ENCODE measurements around the gene LCA5. TPM values are rescaled to one million over a fixed set of nuclear protein-coding genes. Genes with fewer than 3 reads are reported as not detected.

The LCA5 gene
- total and polyA plus RNA-seq, 2 experiments from 2014 or later: 2.4 to 5.6 TPM

- H2AFZ ChIP-seq: no peak overlapping the region
- no peaks in the 10 kb centered on the region for H3K36me3 ChIP-seq (replicated peaks; ENCODE audit: insufficient read depth, low read depth)
- no peak overlapping the region for H3K27ac ChIP-seq
- H3K4me3 ChIP-seq: no peak overlapping the region
- WGBS (ENCODE audit: low lambda C conversion rate, missing lambda C conversion rate): 94% methylated on average over 2 of the region's 2 CpGs
- DNase-seq (ENCODE audit: low spot score): no peak
- no peaks in the 10 kb centered on the region for H3K4me1 ChIP-seq (ENCODE audit: insufficient read depth)
- H3K9me3 ChIP-seq (ENCODE audit: low read depth): no peaks in the 10 kb centered on the region
- H4K20me1 ChIP-seq (ENCODE audit: insufficient read depth, poor library complexity, severe bottlenecking): no peaks in the 10 kb centered on the region
- H3K27me3 ChIP-seq: no peaks in the 10 kb centered on the region
- H3K9me2 ChIP-seq (replicated peaks; ENCODE audit: insufficient read depth): no peaks in the 10 kb centered on the region
- TF ChIP-seq EZH2 (IDR thresholded peaks at IDR 0.05; ENCODE audit: borderline replicate concordance) (no peak), EZH2phosphoT487 (IDR thresholded peaks at IDR 0.05; ENCODE audit: low read depth, severe bottlenecking, unreplicated experiment) (no peak), CTCF (IDR thresholded peaks at IDR 0.05; ENCODE audit: poor library complexity) (no peak)
- H3K79me2 ChIP-seq: no peaks in the 10 kb centered on the region
- no peak overlapping the region for H3K4me2 ChIP-seq
Measured at GRCh38 chr6:79559706-79560105, 22.5 kb upstream of the LCA5 start.

- 82% methylated on average over 2 of the region's 2 CpGs for WGBS (ENCODE audit: low lambda C conversion rate, missing lambda C conversion rate)
- no peak for DNase-seq (ENCODE audit: low spot score)
- Histone ChIP-seq H4K20me1 (ENCODE audit: insufficient read depth, poor library complexity, severe bottlenecking) (no peaks in the 10 kb centered on the region), H3K4me1 (ENCODE audit: insufficient read depth) (no peaks in the 10 kb centered on the region), H3K27ac (no peak overlapping the region), H3K79me2 (no peaks in the 10 kb centered on the region), H3K27me3 (no peaks in the 10 kb centered on the region), H3K36me3 (replicated peaks; ENCODE audit: insufficient read depth, low read depth) (no peaks in the 10 kb centered on the region), H3K9me3 (ENCODE audit: low read depth) (no peaks in the 10 kb centered on the region), H3K4me2 (no peak overlapping the region), H3K9me2 (replicated peaks; ENCODE audit: insufficient read depth) (no peaks in the 10 kb centered on the region), H3K4me3 (no peak overlapping the region), H2AFZ (no peak overlapping the region)
- TF ChIP-seq EZH2phosphoT487 (IDR thresholded peaks at IDR 0.05; ENCODE audit: low read depth, severe bottlenecking, unreplicated experiment) (no peak), CTCF (IDR thresholded peaks at IDR 0.05; ENCODE audit: poor library complexity) (no peak), EZH2 (IDR thresholded peaks at IDR 0.05; ENCODE audit: borderline replicate concordance) (no peak)
Measured at GRCh38 chr6:79557673-79558467, 20.6 kb upstream of the LCA5 start.

GRCh38 chr6:79554305-79554704 lies 17.1 kb upstream of the LCA5 start:
- Histone ChIP-seq H3K27ac (no peak overlapping the region), H3K9me2 (replicated peaks; ENCODE audit: insufficient read depth) (no peaks in the 10 kb centered on the region), H3K79me2 (no peaks in the 10 kb centered on the region), H4K20me1 (ENCODE audit: insufficient read depth, poor library complexity, severe bottlenecking) (no peaks in the 10 kb centered on the region), H3K27me3 (no peaks in the 10 kb centered on the region), H3K4me1 (ENCODE audit: insufficient read depth) (no peaks in the 10 kb centered on the region), H3K4me2 (no peak overlapping the region), H3K4me3 (no peak overlapping the region), H3K36me3 (replicated peaks; ENCODE audit: insufficient read depth, low read depth) (no peaks in the 10 kb centered on the region), H2AFZ (no peak overlapping the region), H3K9me3 (ENCODE audit: low read depth) (no peaks in the 10 kb centered on the region)
- no peak for DNase-seq (ENCODE audit: low spot score)
- no peak for TF ChIP-seq EZH2 (IDR thresholded peaks at IDR 0.05; ENCODE audit: borderline replicate concordance)
- TF ChIP-seq EZH2phosphoT487 (IDR thresholded peaks at IDR 0.05; ENCODE audit: low read depth, severe bottlenecking, unreplicated experiment): no peak
- no peak for TF ChIP-seq CTCF (IDR thresholded peaks at IDR 0.05; ENCODE audit: poor library complexity)
